OCI-LY1 (cell line): ENCODE results near the gene YBEY.

ENCODE experiments used
- H2AFZ ChIP-seq: fragments of 200-600 bp; sonication (generic), shearing (Covaris generic); 2 replicates; pipeline ENCODE4 v1.6.0; 2014; ENCODE audit warnings: antibody characterized with exemption, mild to moderate bottlenecking, low read length
- H3F3A ChIP-seq: fragments of 200-600 bp; sonication (generic), shearing (Covaris generic); 2 replicates; pipeline ENCODE4 v1.6.0; 2014; ENCODE audit warnings: mild to moderate bottlenecking, antibody characterized with exemption, low read length, moderate library complexity; ENCODE audit not compliant: insufficient read depth
- H3K27ac ChIP-seq: fragments of 200-600 bp; sonication (generic); 2 replicates; pipeline ENCODE4 v1.5.1; 2014; ENCODE audit warnings: low read length, mixed run types, mild to moderate bottlenecking, low read depth; ENCODE audit not compliant: poor library complexity, severe bottlenecking
- H3K27me3 ChIP-seq: fragments of 200-600 bp; sonication (generic); 2 replicates; pipeline ENCODE4 v1.6.0; 2014; ENCODE audit warnings: antibody characterized with exemption, mild to moderate bottlenecking, low read length, moderate library complexity; ENCODE audit not compliant: insufficient read depth
- H3K36me3 ChIP-seq: fragments of 200-600 bp; sonication (generic); 2 replicates; pipeline ENCODE4 v1.6.1; 2014; ENCODE audit warnings: mild to moderate bottlenecking, antibody characterized with exemption, low read length, moderate library complexity, mixed read lengths; ENCODE audit not compliant: insufficient read depth
- H3K4me1 ChIP-seq: fragments of 200-600 bp; sonication (generic); 2 replicates; pipeline ENCODE4 v1.5.1; 2014; ENCODE audit warnings: mild to moderate bottlenecking, low read length, moderate library complexity; ENCODE audit not compliant: insufficient read depth, severe bottlenecking
- H3K4me2 ChIP-seq: fragments of 200-600 bp; sonication (generic), shearing (Covaris generic); 2 replicates; pipeline ENCODE4 v1.6.1; 2014; ENCODE audit warnings: low read length
- H3K4me3 ChIP-seq: fragments of 200-600 bp; sonication (generic); 2 replicates; pipeline ENCODE4 v1.5.1; 2014; ENCODE audit warnings: low read length, low read depth, mild to moderate bottlenecking, mixed read lengths; ENCODE audit not compliant: poor library complexity, severe bottlenecking
- H3K79me2 ChIP-seq: fragments of 200-600 bp; shearing (Covaris generic); 2 replicates; pipeline ENCODE4 v1.6.1; 2016; ENCODE audit warnings: mixed run types, low read length, mixed read lengths; ENCODE audit not compliant: insufficient read depth
- H3K9ac ChIP-seq: fragments of 200-600 bp; sonication (generic), shearing (Covaris generic); 2 replicates; pipeline ENCODE4 v1.6.1; 2014; ENCODE audit warnings: mild to moderate bottlenecking, low read length, mixed read lengths
- H3K9me2 ChIP-seq: fragments of 200-600 bp; sonication (generic), shearing (Covaris generic); 2 replicates; pipeline ENCODE4 v1.6.1; 2014; ENCODE audit warnings: low read depth, mild to moderate bottlenecking, low read length, mixed read lengths
- H3K9me3 ChIP-seq: fragments of 200-600 bp; shearing (Covaris generic); 2 replicates; pipeline ENCODE4 v1.6.1; 2014; ENCODE audit warnings: low read length, mixed read lengths
- H4K20me1 ChIP-seq: fragments of 200-600 bp; sonication (generic), shearing (Covaris generic); 2 replicates; pipeline ENCODE4 v1.6.0; 2016; ENCODE audit warnings: mild to moderate bottlenecking, low read length; ENCODE audit not compliant: insufficient read depth
- CTCF ChIP-seq: fragments of 200-600 bp; sonication (generic), shearing (Covaris generic); IDR thresholded peaks from 2 replicates; pipeline ENCODE4 v1.5.1; 2017; ENCODE audit warnings: mild to moderate bottlenecking, antibody characterized with exemption, low read length, moderate library complexity, mixed read lengths
- EZH2 ChIP-seq: fragments of 200-600 bp; sonication (generic), shearing (Covaris generic); IDR thresholded peaks from 2 replicates; pipeline ENCODE4 v1.8.0; 2017; ENCODE audit warnings: borderline replicate concordance, mixed run types, mild to moderate bottlenecking, antibody characterized with exemption, low read length, moderate library complexity, mixed read lengths

Gene YBEY

GRCh38 chr21:46297338-46298271, 11.5 kb downstream of the YBEY start:
- no peaks in the 10 kb centered on the region for H3F3A ChIP-seq
- no peak for TF ChIP-seq EZH2
- no peak for TF ChIP-seq CTCF
- no peaks in the 10 kb centered on the region for H4K20me1 ChIP-seq
- no peak overlapping the region for H3K4me3 ChIP-seq
- H3K9me3 ChIP-seq = no peaks in the 10 kb centered on the region
- no peaks in the 10 kb centered on the region for H3K79me2 ChIP-seq
- no peaks in the 10 kb centered on the region for H3K9me2 ChIP-seq
- no peak overlapping the region for H3K9ac ChIP-seq
- peaks cover 11% of the 10 kb centered on the region for H3K4me1 ChIP-seq
- H3K27ac ChIP-seq = no peak overlapping the region
- H3K27me3 ChIP-seq = no peaks in the 10 kb centered on the region
- H3K36me3 ChIP-seq = peaks cover 38% of the 10 kb centered on the region
- H2AFZ ChIP-seq = no peak overlapping the region
- H3K4me2 ChIP-seq = no peak overlapping the region

- Histone ChIP-seq H3K4me2 (no peak overlapping the region), H3K9me2 (no peaks in the 10 kb centered on the region), H3K27ac (no peak overlapping the region), H3K36me3 (peaks cover 43% of the 10 kb centered on the region), H3K9me3 (no peaks in the 10 kb centered on the region), H3K79me2 (no peaks in the 10 kb centered on the region), H4K20me1 (no peaks in the 10 kb centered on the region), H3K4me3 (no peak overlapping the region), H3K9ac (no peak overlapping the region), H2AFZ (no peak overlapping the region), H3F3A (no peaks in the 10 kb centered on the region), H3K27me3 (no peaks in the 10 kb centered on the region), H3K4me1 (peaks cover 11% of the 10 kb centered on the region)
- TF ChIP-seq EZH2 = no peak
- TF ChIP-seq CTCF = no peak
Observed at GRCh38 chr21:46299167-46299566, 13.0 kb downstream of the YBEY start.

- Histone ChIP-seq H3K9me3 (no peaks in the 10 kb centered on the region), H3F3A (no peaks in the 10 kb centered on the region), H3K4me1 (no peaks in the 10 kb centered on the region), H3K4me2 (no peak overlapping the region), H2AFZ (no peak overlapping the region), H3K36me3 (peaks cover 52% of the 10 kb centered on the region), H3K79me2 (no peaks in the 10 kb centered on the region), H3K4me3 (no peak overlapping the region), H4K20me1 (no peaks in the 10 kb centered on the region), H3K27ac (no peak overlapping the region), H3K27me3 (no peaks in the 10 kb centered on the region), H3K9ac (no peak overlapping the region), H3K9me2 (no peaks in the 10 kb centered on the region)
- no peak for TF ChIP-seq EZH2
- TF ChIP-seq CTCF = no peak
Observed at GRCh38 chr21:46301759-46302158, 15.6 kb downstream of the YBEY start.
